Measurements from ENCODE around the gene DECR2. TPM values are rescaled to one million over a fixed set of nuclear protein-coding genes. Genes with fewer than 3 reads are reported as not detected.
A peak's percentile ranks its signal among the peaks of the same experiment; 100 is the strongest.

DECR2 gene
- total RNA-seq, 1 donor from 2014 or later = 7.1 TPM

DNA sequence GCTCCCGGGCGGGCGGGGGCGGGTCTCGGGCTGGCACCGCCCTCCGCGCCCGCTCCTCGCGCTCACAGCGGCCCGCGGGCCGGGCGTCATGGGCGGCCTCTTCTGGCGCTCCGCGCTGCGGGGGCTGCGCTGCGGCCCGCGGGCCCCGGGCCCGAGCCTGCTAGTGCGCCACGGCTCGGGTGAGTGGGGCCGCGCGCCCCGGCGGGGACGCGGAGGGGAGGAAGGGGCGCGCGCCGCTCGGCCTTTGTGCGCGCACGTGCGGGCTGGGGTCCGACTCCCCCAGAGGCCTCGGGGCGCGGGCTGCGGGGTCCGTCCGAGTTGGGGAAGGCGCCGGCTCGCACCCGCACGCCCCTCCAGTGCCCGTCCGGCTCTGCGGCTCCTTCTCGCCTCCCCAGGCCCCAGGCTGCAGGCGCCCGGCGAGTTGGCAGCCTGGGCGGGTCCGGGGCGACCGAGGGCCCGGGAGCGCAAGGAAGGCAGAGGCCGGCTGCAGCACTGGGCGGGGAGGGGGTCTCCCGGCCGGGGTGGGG is 4.5 kb upstream of the DECR2 start, which contains the start of gene NME4:
Gene NME4 (plus strand): TSS at position 65 of the 527 bp plus-strand sequence. CDS start 24 bp downstream, at position 89.
- no peak for TF ChIP-seq CTCF (IDR thresholded peaks at IDR 0.05)
- no peak for TF ChIP-seq EZH2phosphoT487 (IDR thresholded peaks at IDR 0.05)
- no peak for TF ChIP-seq EZH2 (IDR thresholded peaks at IDR 0.05)
- Histone ChIP-seq H3K9me3 (ENCODE audit: low read depth) (no peaks in the 10 kb centered on the region), H3K27me3 (peaks cover 2% of the 10 kb centered on the region), H3F3A (ENCODE audit: low read depth) (peaks cover 58% of the 10 kb centered on the region), H4K20me1 (ENCODE audit: low read depth) (peaks cover 26% of the 10 kb centered on the region), H3K4me1 (peaks cover 7% of the 10 kb centered on the region), H3K4me3 (peak within 1 kb of the TSS; percentile 69), H3K9ac (no peak within 1 kb of the TSS), H2AFZ (replicated peaks) (peak within 1 kb of the TSS; percentile 66), H3K36me3 (no peaks in the 10 kb centered on the region), H3K4me2 (peak within 1 kb of the TSS; percentile 79), H3K79me2 (ENCODE audit: low read depth) (no peaks in the 10 kb centered on the region), H3K27ac (no peak within 1 kb of the TSS)
- peak; percentile 77 for DNase-seq (ENCODE audit: low spot score)
- H3K4me3 Mint-ChIP-seq = peak within 1 kb of the TSS; percentile 97
- H3K9me3 Mint-ChIP-seq = no peaks in the 10 kb centered on the region
- peaks cover 23% of the 10 kb centered on the region for H3K4me1 Mint-ChIP-seq
- H3K27ac Mint-ChIP-seq = peak within 1 kb of the TSS; percentile 98
- H3K36me3 Mint-ChIP-seq = peaks cover 2% of the 10 kb centered on the region
- H3K27me3 Mint-ChIP-seq (ENCODE audit: insufficient read depth, low read depth) = peaks cover 8% of the 10 kb centered on the region

GRCh38 chr16:397736-398332 is 3.9 kb upstream of the DECR2 start:
- Histone ChIP-seq H4K20me1 (ENCODE audit: low read depth) (peaks cover 26% of the 10 kb centered on the region), H3K9me3 (ENCODE audit: low read depth) (no peaks in the 10 kb centered on the region), H3K9ac (no peak overlapping the region), H2AFZ (replicated peaks) (no peak overlapping the region), H3K27ac (no peak overlapping the region), H3K4me2 (peak overlapping the region; percentile 24), H3F3A (ENCODE audit: low read depth) (peaks cover 64% of the 10 kb centered on the region), H3K79me2 (ENCODE audit: low read depth) (peaks cover 5% of the 10 kb centered on the region), H3K4me3 (peak overlapping the region; percentile 2), H3K27me3 (peaks cover 2% of the 10 kb centered on the region), H3K36me3 (no peaks in the 10 kb centered on the region), H3K4me1 (peaks cover 7% of the 10 kb centered on the region)
- Mint-ChIP-seq H3K9me3 (no peaks in the 10 kb centered on the region), H3K27me3 (ENCODE audit: insufficient read depth, low read depth) (peaks cover 7% of the 10 kb centered on the region), H3K4me3 (peak overlapping the region; percentile 81), H3K36me3 (peaks cover 2% of the 10 kb centered on the region), H3K27ac (no peak overlapping the region), H3K4me1 (peaks cover 23% of the 10 kb centered on the region)
- TF ChIP-seq CTCF (IDR thresholded peaks at IDR 0.05) (peak; percentile 43), EZH2phosphoT487 (IDR thresholded peaks at IDR 0.05) (no peak)
- peak; percentile 91 for DNase-seq (ENCODE audit: low spot score)

DNA sequence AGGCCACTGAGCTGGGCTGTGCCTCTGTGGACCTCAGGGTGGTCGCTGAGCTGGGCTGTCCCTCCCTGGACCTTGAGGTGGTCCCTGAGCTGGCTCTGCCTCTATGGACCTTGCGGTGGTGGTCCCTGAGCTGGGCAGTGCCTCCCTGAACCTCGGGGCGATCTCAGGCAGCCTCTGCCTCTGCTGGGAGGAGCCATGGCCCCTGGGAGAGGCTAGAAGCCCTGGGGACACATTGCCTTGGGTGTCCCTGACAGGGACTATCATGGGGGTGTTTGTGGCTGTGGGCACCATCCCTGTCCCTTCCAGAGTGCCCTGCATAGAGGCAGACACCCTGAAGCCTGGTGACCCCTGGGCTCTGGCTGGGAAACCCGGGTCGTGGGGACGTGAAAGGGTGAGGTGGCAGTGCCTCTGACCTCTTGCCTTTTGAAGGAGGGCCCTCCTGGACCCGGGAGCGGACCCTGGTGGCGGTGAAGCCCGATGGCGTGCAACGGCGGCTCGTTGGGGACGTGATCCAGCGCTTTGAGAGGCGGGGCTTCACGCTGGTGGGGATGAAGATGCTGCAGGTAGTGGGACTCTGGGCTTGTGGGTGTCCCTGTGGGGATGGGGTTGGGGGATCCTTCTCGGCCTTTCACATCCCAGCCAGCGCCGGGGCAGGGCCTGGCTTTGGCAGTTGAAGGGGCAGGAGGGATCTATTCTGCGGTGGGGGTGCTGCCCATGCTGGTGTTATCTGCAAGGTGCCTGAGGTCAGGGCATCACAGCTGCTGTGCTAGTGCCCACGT is 2.9 kb upstream of the DECR2 start:
- no peak overlapping the region for H2AFZ ChIP-seq (replicated peaks)
- no peak overlapping the region for H3K27ac ChIP-seq
- no peaks in the 10 kb centered on the region for H3K9me3 ChIP-seq (ENCODE audit: low read depth)
- H3K79me2 ChIP-seq (ENCODE audit: low read depth) = peaks cover 6% of the 10 kb centered on the region
- H3K27me3 ChIP-seq = peaks cover 2% of the 10 kb centered on the region
- Mint-ChIP-seq H3K36me3 (peaks cover 2% of the 10 kb centered on the region), H3K4me3 (peak overlapping the region; percentile 81), H3K27ac (no peak overlapping the region), H3K27me3 (ENCODE audit: insufficient read depth, low read depth) (peaks cover 5% of the 10 kb centered on the region), H3K9me3 (no peaks in the 10 kb centered on the region), H3K4me1 (peaks cover 23% of the 10 kb centered on the region)
- peaks cover 26% of the 10 kb centered on the region for H4K20me1 ChIP-seq (ENCODE audit: low read depth)
- H3K9ac ChIP-seq = no peak overlapping the region
- TF ChIP-seq CTCF (IDR thresholded peaks at IDR 0.05) = no peak
- TF ChIP-seq EZH2 (IDR thresholded peaks at IDR 0.05) = no peak
- no peak for TF ChIP-seq EZH2phosphoT487 (IDR thresholded peaks at IDR 0.05)
- no peaks in the 10 kb centered on the region for H3K36me3 ChIP-seq
- H3K4me2 ChIP-seq = no peak overlapping the region
- H3F3A ChIP-seq (ENCODE audit: low read depth) = peaks cover 70% of the 10 kb centered on the region
- peak; percentile 49 for DNase-seq (ENCODE audit: low spot score)
- no peak overlapping the region for H3K4me3 ChIP-seq
- H3K4me1 ChIP-seq = peaks cover 7% of the 10 kb centered on the region
